Fibroblast of lung (primary cell): ENCODE measurements around the gene TET2. TPM values are rescaled to one million over a fixed set of nuclear protein-coding genes. Genes with fewer than 3 reads are reported as not detected.

ENCODE experiments used
- DNase-seq, 2 donors: peaks; one replicate each; pipeline versions ENCODE4 v3.0.0 to v3.0.0-alpha.2; 2010; ENCODE audit warnings: low read depth in 2 of 2
- H2AFZ ChIP-seq: 2 replicates; pipeline ENCODE4 v1.5.1; 2012; ENCODE audit warnings: low read length, control low read depth, inconsistent platforms
- H3K27ac ChIP-seq: 2 replicates; pipeline ENCODE4 v1.5.1; 2011; ENCODE audit warnings: low read length, control low read depth; ENCODE audit not compliant: insufficient read depth
- H3K27me3 ChIP-seq: 2 replicates; pipeline ENCODE4 v1.5.1; 2011; ENCODE audit warnings: mild to moderate bottlenecking, low read length; ENCODE audit not compliant: control insufficient read depth, insufficient read depth
- H3K36me3 ChIP-seq: 2 replicates; pipeline ENCODE4 v1.5.1; 2011; ENCODE audit warnings: low read length; ENCODE audit not compliant: control insufficient read depth, insufficient read depth
- H3K4me1 ChIP-seq: 2 replicates; pipeline ENCODE4 v1.5.1; 2011; ENCODE audit warnings: low read length; ENCODE audit not compliant: control insufficient read depth, insufficient read depth; ENCODE audit errors: extremely low read depth
- H3K4me2 ChIP-seq: 2 replicates; pipeline ENCODE4 v1.5.1; 2011; ENCODE audit warnings: low read length, control low read depth; ENCODE audit not compliant: insufficient read depth; ENCODE audit errors: extremely low read depth
- H3K4me3 ChIP-seq, 4 experiments: fragments of 200-600 bp in 1 of 4; sonication (generic) in 1 of 4; replicated peaks in 1 of 4; 2 replicates each; pipeline ENCODE4 v1.5.1; 2011 to 2016; ENCODE audit warnings: low read length in 4 of 4, low read depth in 3 of 4, mild to moderate bottlenecking in 3 of 4, control low read depth in 2 of 4, inconsistent platforms in 1 of 4, mixed read lengths in 1 of 4; ENCODE audit not compliant: insufficient read depth in 1 of 4; ENCODE audit errors: control extremely low read depth in 1 of 4
- H3K79me2 ChIP-seq: 2 replicates; pipeline ENCODE4 v1.5.1; 2012; ENCODE audit warnings: mild to moderate bottlenecking, low read length, inconsistent platforms; ENCODE audit not compliant: control insufficient read depth, insufficient read depth
- H3K9ac ChIP-seq: 2 replicates; pipeline ENCODE4 v1.5.1; 2011; ENCODE audit warnings: mild to moderate bottlenecking, low read length, control low read depth; ENCODE audit not compliant: insufficient read depth
- H3K9me3 ChIP-seq: 2 replicates; pipeline ENCODE4 v1.5.1; 2012; ENCODE audit warnings: low read depth, low read length; ENCODE audit not compliant: control insufficient read depth, insufficient read depth
- H4K20me1 ChIP-seq: 2 replicates; pipeline ENCODE4 v1.5.1; 2011; ENCODE audit warnings: low read length; ENCODE audit not compliant: control insufficient read depth, insufficient read depth; ENCODE audit errors: extremely low read depth
- EZH2 ChIP-seq: IDR thresholded peaks from 2 replicates; pipeline ENCODE4 v1.5.1; 2012; ENCODE audit warnings: low read length, control low read depth, mild to moderate bottlenecking; ENCODE audit errors: missing control alignments
- polyA plus RNA-seq, 2 donors: library from polyadenylated mRNA; depleted of rRNA in 1 of 2; stranded (reverse) in 1 of 2; unstranded in 1 of 2; fragments of >200 nt; gene quantifications; 2 replicates each; pipeline ENCODE4 v1.2.1, GENCODE V29; 2011 to 2012; ENCODE audit warnings: missing spikeins in 1 of 2
- total RNA-seq: library from RNA; depleted of rRNA; stranded (reverse); fragments of >200 nt; gene quantifications from 2 replicates; pipeline ENCODE4 v1.2.1, GENCODE V29; 2014
- TF ChIP-seq, protein P1 (sequence below), 2 donors: IDR thresholded peaks in 1 of 2; conservative IDR thresholded peaks in 1 of 2; 1 replicate in 1 of 2; 2 replicates in 1 of 2; pipeline ENCODE4 v1.5.1; 2011 to 2012; ENCODE audit warnings: low read length in 2 of 2, control low read depth in 1 of 2, inconsistent platforms in 1 of 2, low read depth in 1 of 2, mild to moderate bottlenecking in 1 of 2

The TET2 gene
- total and polyA plus RNA-seq, 2 donors (not counting 1 experiment from before 2014, with no cell fraction given), result 6.9 to 8.3 TPM

DNA sequence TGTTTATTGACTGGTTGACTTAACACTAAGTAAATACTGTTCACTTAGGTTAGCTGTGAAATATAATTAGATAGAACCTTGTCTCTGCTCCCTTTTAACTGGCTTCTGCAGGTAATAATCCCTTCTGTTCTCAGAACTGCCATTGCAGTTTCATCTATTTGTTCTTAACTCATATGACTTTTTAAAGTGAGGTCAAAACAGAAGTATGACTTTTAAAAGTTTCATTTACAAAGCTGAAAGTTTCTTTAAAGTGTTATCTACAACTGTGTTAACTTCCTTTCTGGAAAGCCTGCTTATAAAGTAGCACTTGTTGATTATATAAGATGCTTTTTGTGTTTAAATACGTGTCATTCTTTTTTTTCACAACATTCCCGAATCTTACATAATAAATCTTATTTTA, 127.4 kb downstream of the TET2 start:
- H4K20me1 ChIP-seq, result no peaks in the 10 kb centered on the region
- H3K4me1 ChIP-seq, result no peaks in the 10 kb centered on the region
- TF ChIP-seq, protein P1, sequence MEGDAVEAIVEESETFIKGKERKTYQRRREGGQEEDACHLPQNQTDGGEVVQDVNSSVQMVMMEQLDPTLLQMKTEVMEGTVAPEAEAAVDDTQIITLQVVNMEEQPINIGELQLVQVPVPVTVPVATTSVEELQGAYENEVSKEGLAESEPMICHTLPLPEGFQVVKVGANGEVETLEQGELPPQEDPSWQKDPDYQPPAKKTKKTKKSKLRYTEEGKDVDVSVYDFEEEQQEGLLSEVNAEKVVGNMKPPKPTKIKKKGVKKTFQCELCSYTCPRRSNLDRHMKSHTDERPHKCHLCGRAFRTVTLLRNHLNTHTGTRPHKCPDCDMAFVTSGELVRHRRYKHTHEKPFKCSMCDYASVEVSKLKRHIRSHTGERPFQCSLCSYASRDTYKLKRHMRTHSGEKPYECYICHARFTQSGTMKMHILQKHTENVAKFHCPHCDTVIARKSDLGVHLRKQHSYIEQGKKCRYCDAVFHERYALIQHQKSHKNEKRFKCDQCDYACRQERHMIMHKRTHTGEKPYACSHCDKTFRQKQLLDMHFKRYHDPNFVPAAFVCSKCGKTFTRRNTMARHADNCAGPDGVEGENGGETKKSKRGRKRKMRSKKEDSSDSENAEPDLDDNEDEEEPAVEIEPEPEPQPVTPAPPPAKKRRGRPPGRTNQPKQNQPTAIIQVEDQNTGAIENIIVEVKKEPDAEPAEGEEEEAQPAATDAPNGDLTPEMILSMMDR (conservative IDR thresholded peaks at IDR 0.05 in 1 of 2, IDR thresholded peaks at IDR 0.05 in 1 of 2; ENCODE audit: low read depth in 1 of 2, low read length in 2 of 2), result no peak
- TF ChIP-seq EZH2, result no peak
- no peak overlapping the region for H3K27ac ChIP-seq
- no peak overlapping the region for H2AFZ ChIP-seq
- no peak overlapping the region for H3K4me3 ChIP-seq
- H3K79me2 ChIP-seq, result no peaks in the 10 kb centered on the region
- H3K4me2 ChIP-seq, result no peak overlapping the region
- no peak overlapping the region for H3K9ac ChIP-seq
- H3K36me3 ChIP-seq, result peaks cover 4% of the 10 kb centered on the region
- no peaks in the 10 kb centered on the region for H3K9me3 ChIP-seq
- H3K27me3 ChIP-seq, result no peaks in the 10 kb centered on the region
- no peak for DNase-seq

DNA sequence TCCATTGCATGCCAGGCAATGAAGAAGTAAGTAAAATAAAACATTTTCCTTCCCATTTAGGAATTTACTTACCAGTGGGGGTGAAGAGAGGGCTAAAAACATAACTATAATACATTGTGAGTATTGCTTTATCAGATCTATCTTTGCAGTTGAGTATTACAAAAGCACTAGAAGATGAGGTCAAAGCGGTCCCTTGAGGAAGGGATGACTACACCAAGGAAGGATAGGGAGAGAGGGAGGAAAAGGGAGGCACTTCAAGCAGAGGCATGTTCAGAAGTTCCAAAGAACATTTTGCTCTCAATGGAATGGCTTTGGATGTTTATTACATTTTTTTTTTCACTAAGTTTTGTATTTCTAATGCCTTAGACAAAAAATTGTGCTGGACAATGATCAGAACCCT, 127.8 kb downstream of the TET2 start:
- H3K27ac ChIP-seq, result no peak overlapping the region
- H3K4me1 ChIP-seq, result no peaks in the 10 kb centered on the region
- TF ChIP-seq, protein P1 (conservative IDR thresholded peaks at IDR 0.05 in 1 of 2, IDR thresholded peaks at IDR 0.05 in 1 of 2; ENCODE audit: low read depth in 1 of 2, low read length in 2 of 2), result no peak
- no peak for TF ChIP-seq EZH2
- H4K20me1 ChIP-seq, result no peaks in the 10 kb centered on the region
- peaks cover 4% of the 10 kb centered on the region for H3K36me3 ChIP-seq
- no peak overlapping the region for H3K4me3 ChIP-seq
- no peaks in the 10 kb centered on the region for H3K79me2 ChIP-seq
- no peaks in the 10 kb centered on the region for H3K9me3 ChIP-seq
- H3K27me3 ChIP-seq, result no peaks in the 10 kb centered on the region
- DNase-seq, result no peak
- H3K4me2 ChIP-seq, result no peak overlapping the region
- H3K9ac ChIP-seq, result no peak overlapping the region
- H2AFZ ChIP-seq, result no peak overlapping the region

DNA sequence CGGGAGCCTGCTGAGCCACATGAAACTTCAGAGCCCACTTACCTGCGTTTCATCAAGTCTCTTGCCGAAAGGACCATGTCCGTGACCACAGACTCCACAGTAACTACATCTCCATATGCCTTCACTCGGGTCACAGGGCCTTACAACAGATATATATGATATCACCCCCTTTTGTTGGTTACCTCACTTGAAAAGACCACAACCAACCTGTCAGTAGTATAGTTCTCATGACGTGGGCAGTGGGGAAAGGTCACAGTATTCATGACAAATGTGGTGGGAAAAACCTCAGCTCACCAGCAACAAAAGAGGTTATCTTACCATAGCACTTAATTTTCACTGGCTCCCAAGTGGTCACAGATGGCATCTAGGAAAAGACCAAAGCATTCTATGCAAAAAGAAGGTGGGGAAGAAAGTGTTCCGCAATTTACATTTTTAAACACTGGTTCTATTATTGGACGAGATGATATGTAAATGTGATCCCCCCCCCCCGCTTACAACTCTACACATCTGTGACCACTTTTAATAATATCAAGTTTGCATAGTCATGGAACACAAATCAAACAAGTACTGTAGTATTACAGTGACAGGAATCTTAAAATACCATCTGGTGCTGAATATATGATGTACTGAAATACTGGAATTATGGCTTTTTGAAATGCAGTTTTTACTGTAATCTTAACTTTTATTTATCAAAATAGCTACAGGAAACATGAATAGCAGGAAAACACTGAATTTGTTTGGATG, 129.9 kb downstream of the TET2 start:
- no peaks in the 10 kb centered on the region for H4K20me1 ChIP-seq
- peaks cover 4% of the 10 kb centered on the region for H3K36me3 ChIP-seq
- DNase-seq, result no peak

More for the DNA sequence above, 129.9 kb downstream of the TET2 start:
- Histone ChIP-seq H3K4me3 (no peak overlapping the region), H3K27ac (no peak overlapping the region), H2AFZ (no peak overlapping the region), H3K4me1 (peaks cover 6% of the 10 kb centered on the region), H3K4me2 (no peak overlapping the region), H3K79me2 (no peaks in the 10 kb centered on the region), H3K27me3 (no peaks in the 10 kb centered on the region), H3K9ac (no peak overlapping the region), H3K9me3 (no peaks in the 10 kb centered on the region)
- TF ChIP-seq, protein P1 (conservative IDR thresholded peaks at IDR 0.05 in 1 of 2, IDR thresholded peaks at IDR 0.05 in 1 of 2; ENCODE audit: low read depth in 1 of 2, low read length in 2 of 2), result no peak
- no peak for TF ChIP-seq EZH2
